BLaER1 treated with 17β-estradiol and CSF1 and Interleukin-3, amounts not matched to agents 10 nM and 100 nM (cell line): ENCODE results near the gene E2F3.
"Not testable (repeated sequence)": the region's sequence is repeated elsewhere in the genome, so short reads cannot be mapped to it uniquely, and the experiment has no call there.

Experiments
- H3K27ac ChIP-seq, 11 experiments: shearing (Covaris generic); formaldehyde crosslinking; 2 replicates each; pipeline ENCODE4 v1.8.1; 2022
- H3K27me3 ChIP-seq, 11 experiments: shearing (Covaris generic); formaldehyde crosslinking; 2 replicates each; pipeline ENCODE4 v1.8.1; 2022
- H3K36me3 ChIP-seq, 11 experiments: shearing (Covaris generic); formaldehyde crosslinking; 2 replicates each; pipeline ENCODE4 v1.8.1; 2022
- H3K4me1 ChIP-seq, 10 experiments: shearing (Covaris generic); formaldehyde crosslinking; 2 replicates each; pipeline ENCODE4 v1.8.1; 2022
- H3K4me2 ChIP-seq, 11 experiments: shearing (Covaris generic); formaldehyde crosslinking; 2 replicates each; pipeline ENCODE4 v1.8.1; 2022
- H3K4me3 ChIP-seq, 10 experiments: shearing (Covaris generic); formaldehyde crosslinking; 2 replicates each; pipeline ENCODE4 v1.8.1; 2022
- H3K9ac ChIP-seq, 11 experiments: shearing (Covaris generic); formaldehyde crosslinking; 2 replicates each; pipeline ENCODE4 v1.8.1; 2022
- H3K9me3 ChIP-seq, 11 experiments: shearing (Covaris generic); formaldehyde crosslinking; replicated peaks in 1 of 11; 2 replicates each; pipeline ENCODE4 v1.8.1; 2022
- H4K20me1 ChIP-seq, 11 experiments: shearing (Covaris generic); formaldehyde crosslinking; 2 replicates each; pipeline ENCODE4 v1.8.1; 2022
- Cebpa-rat ChIP-seq, 11 experiments: shearing (Covaris generic); IDR thresholded peaks; 2 replicates each; pipeline ENCODE4 v1.8.1; 2022

E2F3 gene

GRCh38 chr6:20459682-20460081 is 58.0 kb downstream of the E2F3 start:
- TF ChIP-seq Cebpa-rat (IDR thresholded peaks at IDR 0.05) = no peak
- H4K20me1 ChIP-seq = peaks cover 56 to 100% (median 90%) of the 10 kb centered on the region in 11 experiments; a peak in 21 of 22 replicates
- peaks cover 34 to 100% (median 97%) of the 10 kb centered on the region in 11 experiments for H3K36me3 ChIP-seq
- H3K4me1 ChIP-seq = peaks cover 0 to 47% (median 5%) of the 10 kb centered on the region in 10 experiments; a peak in 9 of 20 replicates
- H3K4me2 ChIP-seq = no peak overlapping the region
- no peak overlapping the region for H3K4me3 ChIP-seq
- H3K27me3 ChIP-seq = no peaks in the 10 kb centered on the region
- peaks cover under 1 to 42% (median 25%) of the 10 kb centered on the region in 11 experiments; a peak in 18 of 22 replicates for H3K9me3 ChIP-seq
- no peak overlapping the region for H3K27ac ChIP-seq
- no peak overlapping the region for H3K9ac ChIP-seq

- Histone ChIP-seq H3K9me3 (peaks cover 9 to 53% (median 33%) of the 10 kb centered on the region in 11 experiments; a peak in 19 of 22 replicates), H3K9ac (no peak overlapping the region), H3K36me3 (peaks cover 40 to 99% (median 93%) of the 10 kb centered on the region in 11 experiments), H3K27ac (no peak overlapping the region), H4K20me1 (peaks cover 41 to 100% (median 88%) of the 10 kb centered on the region in 11 experiments; a peak in 21 of 22 replicates), H3K4me1 (peaks cover 0 to 34% (median 5%) of the 10 kb centered on the region in 10 experiments; a peak in 9 of 20 replicates), H3K4me3 (no peak overlapping the region), H3K4me2 (no peak overlapping the region), H3K27me3 (no peaks in the 10 kb centered on the region)
- no peak for TF ChIP-seq Cebpa-rat (IDR thresholded peaks at IDR 0.05)
Observed at GRCh38 chr6:20461576-20461975, 59.9 kb downstream of the E2F3 start.

GRCh38 chr6:20463396-20463795 is 61.7 kb downstream of the E2F3 start:
- H4K20me1 ChIP-seq = peaks cover 44 to 100% (median 90%) of the 10 kb centered on the region in 11 experiments
- peaks cover 0 to 31% (median 5%) of the 10 kb centered on the region in 10 experiments; a peak in 9 of 20 replicates for H3K4me1 ChIP-seq
- peak overlapping the region in 4 of 11 experiments; percentile 32 to 65 (median 54); a peak in 8 of 22 replicates for H3K4me2 ChIP-seq
- H3K4me3 ChIP-seq = no peak overlapping the region
- peaks cover 39 to 99% (median 92%) of the 10 kb centered on the region in 11 experiments for H3K36me3 ChIP-seq
- H3K27me3 ChIP-seq = no peaks in the 10 kb centered on the region
- H3K27ac ChIP-seq = peak overlapping the region in 4 of 11 experiments; percentile 17 to 47 (median 30); a peak in 4 of 22 replicates
- H3K9ac ChIP-seq = no peak overlapping the region
- no peak for TF ChIP-seq Cebpa-rat (IDR thresholded peaks at IDR 0.05)
- H3K9me3 ChIP-seq = peaks cover 9 to 43% (median 26%) of the 10 kb centered on the region in 11 experiments; a peak in 19 of 22 replicates

GRCh38 chr6:20464041-20464440 is 62.4 kb downstream of the E2F3 start:
- TF ChIP-seq Cebpa-rat (IDR thresholded peaks at IDR 0.05) = no peak
- peaks cover 45 to 99% (median 92%) of the 10 kb centered on the region in 11 experiments; a peak in 21 of 22 replicates for H3K36me3 ChIP-seq
- H3K4me3 ChIP-seq = no peak overlapping the region
- peak overlapping the region in 2 of 11 experiments; percentile 17 to 41; a peak in 1 of 22 replicates for H3K27ac ChIP-seq
- peaks cover 9 to 36% (median 22%) of the 10 kb centered on the region in 11 experiments; a peak in 19 of 22 replicates for H3K9me3 ChIP-seq
- H3K27me3 ChIP-seq = no peaks in the 10 kb centered on the region
- H3K9ac ChIP-seq = no peak overlapping the region
- peaks cover 0 to 31% (median 5%) of the 10 kb centered on the region in 10 experiments; a peak in 9 of 20 replicates for H3K4me1 ChIP-seq
- peaks cover 48 to 100% (median 90%) of the 10 kb centered on the region in 11 experiments for H4K20me1 ChIP-seq
- H3K4me2 ChIP-seq = peak overlapping the region in 3 of 11 experiments; percentile 33 to 65 (median 61); a peak in 6 of 22 replicates

- peaks cover 48 to 99% (median 93%) of the 10 kb centered on the region in 11 experiments for H3K36me3 ChIP-seq
- peaks cover 9 to 29% (median 19%) of the 10 kb centered on the region in 11 experiments; a peak in 19 of 22 replicates for H3K9me3 ChIP-seq
- H3K4me2 ChIP-seq = no peak overlapping the region
- no peak overlapping the region for H3K9ac ChIP-seq
- no peak overlapping the region for H3K27ac ChIP-seq
- H4K20me1 ChIP-seq = peaks cover 51 to 100% (median 92%) of the 10 kb centered on the region in 11 experiments
- TF ChIP-seq Cebpa-rat (IDR thresholded peaks at IDR 0.05) = no peak
- H3K4me3 ChIP-seq = no peak overlapping the region
- no peaks in the 10 kb centered on the region for H3K27me3 ChIP-seq
- peaks cover 0 to 31% (median 5%) of the 10 kb centered on the region in 10 experiments; a peak in 9 of 20 replicates for H3K4me1 ChIP-seq
Observed at GRCh38 chr6:20464847-20465246, 63.2 kb downstream of the E2F3 start.

GRCh38 chr6:20465616-20466015 is 63.9 kb downstream of the E2F3 start:
- peaks cover 0 to 31% (median 5%) of the 10 kb centered on the region in 10 experiments; a peak in 9 of 20 replicates for H3K4me1 ChIP-seq
- H3K4me3 ChIP-seq, H3K27ac ChIP-seq, H3K4me2 ChIP-seq, H3K9ac ChIP-seq, H3K27me3 ChIP-seq: not testable (repeated sequence)
- H3K36me3 ChIP-seq = peaks cover 48 to 99% (median 93%) of the 10 kb centered on the region in 11 experiments
- H4K20me1 ChIP-seq = peaks cover 57 to 100% (median 95%) of the 10 kb centered on the region in 11 experiments
- H3K9me3 ChIP-seq = peaks cover 9 to 25% (median 17%) of the 10 kb centered on the region in 11 experiments; a peak in 18 of 22 replicates

GRCh38 chr6:20467437-20467836 is 65.8 kb downstream of the E2F3 start:
- Histone ChIP-seq H3K4me2 (no peak overlapping the region), H3K9ac (no peak overlapping the region), H3K36me3 (peaks cover 40 to 96% (median 86%) of the 10 kb centered on the region in 11 experiments), H3K9me3 (peaks cover 9 to 24% (median 16%) of the 10 kb centered on the region in 11 experiments; a peak in 18 of 22 replicates), H3K27me3 (no peaks in the 10 kb centered on the region), H3K4me1 (peaks cover 0 to 23% (median 5%) of the 10 kb centered on the region in 10 experiments; a peak in 9 of 20 replicates), H4K20me1 (peaks cover 57 to 100% (median 99%) of the 10 kb centered on the region in 11 experiments), H3K27ac (no peak overlapping the region), H3K4me3 (no peak overlapping the region)
- TF ChIP-seq Cebpa-rat (IDR thresholded peaks at IDR 0.05) = no peak

- Histone ChIP-seq H3K36me3 (peaks cover 34 to 91% (median 79%) of the 10 kb centered on the region in 11 experiments), H3K27me3 (no peaks in the 10 kb centered on the region), H3K27ac (no peak overlapping the region), H3K9me3 (peaks cover 1 to 24% (median 15%) of the 10 kb centered on the region in 11 experiments; a peak in 18 of 22 replicates), H3K4me3 (no peak overlapping the region), H3K9ac (no peak overlapping the region), H3K4me2 (no peak overlapping the region), H4K20me1 (peaks cover 63 to 100% (median 99%) of the 10 kb centered on the region in 11 experiments), H3K4me1 (peaks cover 0 to 16% (median 3%) of the 10 kb centered on the region in 10 experiments; a peak in 10 of 20 replicates)
- no peak for TF ChIP-seq Cebpa-rat (IDR thresholded peaks at IDR 0.05)
Observed at GRCh38 chr6:20468209-20468608, 66.5 kb downstream of the E2F3 start.

GRCh38 chr6:20472748-20473147 is 71.1 kb downstream of the E2F3 start:
- Histone ChIP-seq H3K36me3 (peaks cover 33 to 91% (median 79%) of the 10 kb centered on the region in 11 experiments), H3K4me1 (peaks cover 0 to 24% (median 6%) of the 10 kb centered on the region in 10 experiments; a peak in 9 of 20 replicates), H3K9me3 (no peaks in the 10 kb centered on the region), H3K4me2 (no peak overlapping the region), H3K4me3 (no peak overlapping the region), H3K27me3 (no peaks in the 10 kb centered on the region), H3K27ac (no peak overlapping the region), H4K20me1 (peaks cover 78 to 100% (median 99%) of the 10 kb centered on the region in 11 experiments), H3K9ac (no peak overlapping the region)
- no peak for TF ChIP-seq Cebpa-rat (IDR thresholded peaks at IDR 0.05)
